Cortex of kidney (tissue), 1 donor: ENCODE data around the gene CDH9.
"Not testable (repeated sequence)": the region's sequence is repeated elsewhere in the genome, so short reads cannot be mapped to it uniquely, and the experiment has no call there.

ENCODE experiments used
- DNase-seq: peaks from one replicate; lab custom pipeline; 2025; lab: John Stamatoyannopoulos, UW

Gene CDH9

DNA sequence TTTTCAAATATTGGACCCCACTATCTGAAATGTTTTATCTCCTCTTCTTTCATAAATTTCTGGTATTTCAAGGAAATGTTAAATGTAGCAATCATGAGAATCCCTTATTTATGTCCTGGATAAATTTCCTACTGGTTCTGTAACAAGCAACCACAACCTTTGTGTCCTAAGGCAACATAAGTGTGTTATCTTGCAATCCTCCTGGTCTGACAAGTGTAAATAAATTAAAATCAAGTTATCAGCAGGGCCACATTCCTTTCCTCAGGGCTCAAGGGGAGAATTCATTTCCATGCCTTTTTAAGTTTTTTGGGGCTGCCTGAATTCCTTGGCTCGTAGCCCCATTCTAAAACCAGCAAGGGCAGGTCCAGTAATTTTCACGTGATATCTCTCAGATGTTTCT, 83.2 kb downstream of the CDH9 start:
- no peak for DNase-seq

DNA sequence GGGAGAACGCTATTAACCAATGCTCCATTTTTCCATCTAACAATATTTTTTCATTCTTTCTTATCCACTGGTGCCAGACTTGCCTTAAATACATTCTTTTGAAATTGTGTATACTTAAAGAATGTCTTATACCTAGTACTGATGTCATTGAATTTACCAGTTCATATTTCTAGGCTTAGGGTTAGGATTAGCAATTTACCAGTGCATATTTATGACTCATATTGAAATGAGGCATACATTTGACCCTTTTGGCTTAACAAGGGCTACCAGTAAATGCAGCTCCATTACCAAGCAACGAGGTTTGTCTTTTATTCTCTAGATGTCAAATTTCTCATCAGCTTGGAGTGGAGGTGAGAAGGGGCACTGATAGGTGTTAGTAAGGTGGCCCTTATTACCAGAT, 89.5 kb downstream of the CDH9 start:
- DNase-seq: no peak

DNA sequence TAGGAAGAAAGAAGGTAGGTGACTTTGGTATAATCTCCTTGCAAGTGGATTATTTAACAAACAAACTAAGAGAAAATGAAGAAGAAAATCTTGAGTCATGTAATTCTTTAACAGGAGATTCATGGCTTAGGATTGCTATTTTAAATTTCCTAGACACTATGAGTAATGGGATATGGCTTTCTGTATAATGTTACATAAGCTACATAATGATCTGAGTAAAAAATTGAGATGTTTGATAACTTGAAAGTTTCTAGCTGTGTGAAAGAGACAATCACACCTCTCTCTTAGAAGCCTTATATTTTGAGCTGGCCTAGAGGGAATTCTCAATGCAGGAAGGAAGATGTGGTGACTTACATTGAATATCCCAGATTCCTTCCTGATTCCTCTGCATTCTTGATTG, 92.5 kb downstream of the CDH9 start:
- no peak for DNase-seq

- no peak for DNase-seq
Observed at GRCh38 chr5:26942481-26942880, 95.9 kb downstream of the CDH9 start.

DNA sequence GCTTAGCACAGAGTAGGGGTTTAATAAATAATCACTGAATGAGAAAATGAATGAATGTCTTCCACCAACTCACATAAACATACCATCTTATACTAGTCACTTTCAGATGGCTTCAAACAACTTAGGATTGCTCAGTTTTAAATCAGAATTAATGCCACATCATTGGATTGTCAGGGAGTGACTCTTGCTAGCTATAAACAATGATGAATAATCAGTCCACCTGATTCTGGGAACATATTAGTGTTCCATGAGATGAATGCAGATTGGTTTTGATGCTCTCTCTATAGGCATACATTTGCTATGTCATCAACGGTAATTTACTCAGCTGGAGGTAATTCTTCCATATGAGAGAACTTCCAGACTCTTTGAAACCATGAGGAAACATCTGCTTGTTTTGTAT, 97.4 kb downstream of the CDH9 start:
- no peak for DNase-seq

DNA sequence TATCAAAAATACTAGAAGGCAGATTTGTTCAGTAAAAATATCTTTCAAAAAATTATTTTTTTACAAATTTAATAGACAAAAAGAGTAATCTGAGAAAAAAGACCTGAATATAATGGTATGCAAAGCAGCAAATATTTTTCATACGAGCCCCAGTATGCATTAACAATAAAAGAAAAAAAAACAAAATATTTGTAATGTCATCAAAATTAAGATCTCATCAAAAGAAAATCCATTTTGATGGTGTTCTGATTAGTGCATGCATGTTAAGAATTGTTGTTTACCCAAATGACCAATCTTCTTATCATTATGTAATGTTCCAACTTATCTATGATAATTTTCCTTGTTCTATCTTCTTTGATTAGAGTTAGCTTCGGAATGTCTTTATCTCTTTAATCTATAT, 106.1 kb downstream of the CDH9 start:
- DNase-seq: no peak

DNA sequence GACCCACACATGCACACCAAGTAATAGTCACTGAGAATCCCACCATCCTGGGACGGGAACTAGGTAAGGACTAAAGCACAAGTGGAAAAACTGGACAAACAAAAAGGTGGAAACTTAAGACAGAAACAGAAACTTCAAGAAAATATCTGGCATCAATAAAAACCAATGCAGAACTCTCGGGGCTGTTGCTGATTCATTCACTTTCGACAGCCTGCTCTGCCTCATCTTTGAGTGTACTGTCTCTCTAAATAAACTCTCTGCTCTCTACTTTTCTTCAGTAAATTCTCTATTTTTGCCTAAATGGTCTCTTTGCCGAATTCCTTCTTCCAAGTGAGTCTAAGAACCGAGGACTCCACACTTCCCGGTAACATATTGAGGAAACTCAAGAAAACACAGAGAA, 116.9 kb downstream of the CDH9 start:
- no peak for DNase-seq

- DNase-seq: no peak
Observed at GRCh38 chr5:26903469-26903868, 134.9 kb downstream of the CDH9 start.

DNA sequence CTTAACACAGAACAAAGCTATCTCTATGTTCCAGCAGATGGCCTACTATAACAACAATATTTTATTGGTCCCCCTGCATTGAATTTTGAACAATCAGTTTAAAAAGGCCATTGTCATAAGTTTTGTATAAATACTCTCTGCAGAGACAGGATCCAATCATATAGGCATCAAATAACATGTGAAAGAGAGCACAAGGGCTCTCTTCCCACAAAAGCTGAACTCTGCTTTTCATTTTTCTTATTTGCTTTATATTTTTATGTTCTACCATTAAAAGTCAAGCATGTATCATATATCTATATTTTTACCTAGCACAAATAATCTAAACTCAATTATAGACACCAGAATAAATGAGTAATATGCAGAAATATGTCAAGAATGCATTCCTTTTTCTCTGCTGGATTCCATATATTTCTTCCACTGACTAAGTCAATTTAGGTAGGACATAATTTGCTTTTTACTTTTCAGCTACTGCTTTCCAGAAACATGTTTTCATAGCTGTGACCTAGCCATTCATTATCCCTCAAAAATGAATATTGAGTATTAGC, 143.6 kb downstream of the CDH9 start:
- DNase-seq: no peak

DNA sequence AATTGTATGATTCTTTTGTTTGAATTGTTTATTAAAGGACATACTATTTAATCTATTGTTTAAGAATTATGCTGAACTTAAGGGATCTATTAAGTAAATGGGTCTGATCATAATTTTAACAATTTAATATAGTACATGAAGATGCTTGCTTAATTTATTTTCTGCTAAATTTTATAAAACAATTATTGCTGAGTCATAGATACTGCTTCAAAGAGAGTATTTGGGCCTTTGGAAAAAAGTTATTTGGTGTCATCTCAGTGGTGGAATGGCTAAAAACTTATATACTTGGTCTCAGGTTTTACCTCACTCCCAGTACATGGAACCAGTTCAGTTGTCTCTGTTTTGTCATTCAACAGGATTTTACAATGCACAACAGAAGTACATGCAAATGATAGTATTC, 145.3 kb downstream of the CDH9 start:
- DNase-seq: no peak

GRCh38 chr5:26889815-26890214, 148.6 kb downstream of the CDH9 start:
- no peak for DNase-seq

GRCh38 chr5:26884481-26884880, 153.9 kb downstream of the CDH9 start:
- DNase-seq: no peak

- no peak for DNase-seq
Observed at GRCh38 chr5:26883375-26883774, 155.0 kb downstream of the CDH9 start.

GRCh38 chr5:26881901-26882300, 156.5 kb downstream of the CDH9 start:
- no peak for DNase-seq

GRCh38 chr5:26877154-26877553, 161.2 kb downstream of the CDH9 start:
- DNase-seq: no peak

- no peak for DNase-seq
Observed at GRCh38 chr5:26872337-26872736, 166.0 kb downstream of the CDH9 start.

DNA sequence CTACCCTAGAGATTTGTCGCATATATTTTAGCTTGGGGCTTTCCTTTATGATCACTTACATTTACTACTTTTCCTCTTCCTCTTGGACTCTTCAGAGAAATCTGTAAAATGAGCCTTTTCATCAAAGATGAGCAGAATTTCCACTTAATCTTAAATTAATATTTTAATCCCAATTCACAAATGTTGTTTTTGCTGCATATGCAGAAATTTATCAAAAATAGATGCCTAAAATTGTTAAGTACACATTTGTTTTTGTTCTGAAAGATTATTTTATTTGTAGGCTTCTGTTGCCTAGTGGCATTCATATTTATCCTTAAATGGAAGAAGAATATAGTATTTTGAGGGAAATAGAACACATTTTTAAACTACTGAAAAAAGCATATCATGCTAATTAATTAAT, 168.6 kb downstream of the CDH9 start:
- no peak for DNase-seq

DNA sequence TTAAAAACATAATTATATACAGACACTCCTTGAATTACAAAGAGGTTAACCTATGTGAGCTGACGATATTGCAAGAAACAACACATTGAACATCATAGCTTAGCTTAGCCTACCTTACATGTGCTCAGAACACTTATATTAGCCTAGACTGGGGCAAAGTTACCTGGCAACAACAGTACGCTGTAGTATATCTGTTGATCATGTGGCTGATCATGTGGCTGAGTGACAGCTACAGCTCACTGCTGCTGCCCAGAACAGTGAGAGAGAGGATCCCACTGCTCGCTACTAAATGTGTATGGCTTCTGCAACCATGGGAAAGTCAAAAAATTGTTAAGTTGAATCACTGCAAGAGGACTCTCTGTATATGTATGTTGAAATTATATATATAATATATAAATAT, 169.9 kb downstream of the CDH9 start:
- DNase-seq: no peak

- no peak for DNase-seq
Observed at GRCh38 chr5:26864061-26864460, 174.3 kb downstream of the CDH9 start.

DNA sequence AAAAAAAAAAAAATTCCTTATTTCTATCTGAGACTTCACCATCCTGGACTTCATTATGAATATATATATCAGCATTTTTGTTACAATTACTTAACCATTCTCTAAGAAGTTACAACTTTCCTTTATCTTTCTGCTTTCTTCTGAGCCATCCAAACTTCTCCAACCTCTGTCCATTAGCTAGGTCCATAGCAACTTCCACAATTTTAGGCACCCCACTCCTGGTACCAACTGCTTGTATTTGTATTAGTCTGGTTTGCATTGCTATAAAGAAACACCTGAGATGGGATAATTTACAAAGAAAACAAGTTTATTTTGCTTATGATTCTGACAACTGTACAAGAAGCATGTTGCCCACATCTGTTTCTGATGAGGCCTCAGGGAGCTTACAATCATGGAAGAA, 182.1 kb downstream of the CDH9 start:
- DNase-seq: no peak

DNA sequence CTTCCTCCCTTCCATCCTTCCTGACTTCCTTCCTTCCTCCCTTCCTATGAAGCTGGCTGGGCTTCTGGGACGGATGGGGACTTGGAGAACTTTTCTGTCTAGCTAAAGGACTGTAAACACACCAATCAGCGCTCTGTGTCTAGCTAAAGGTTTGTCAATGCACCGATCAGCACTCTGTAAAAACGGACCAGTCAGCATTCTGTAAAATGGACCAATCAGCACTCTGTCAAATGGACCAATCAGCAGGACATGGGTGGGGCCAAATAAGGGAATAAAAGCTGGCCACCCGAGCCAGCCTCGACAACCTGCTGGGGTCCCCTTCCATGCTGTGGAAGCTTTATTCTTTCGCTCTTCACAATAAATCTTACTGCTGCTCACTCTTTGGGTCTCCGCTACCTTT, 185.9 kb downstream of the CDH9 start:
- DNase-seq: not testable (repeated sequence)

- no peak for DNase-seq
Observed at GRCh38 chr5:26847041-26847736, 191.2 kb downstream of the CDH9 start.

DNA sequence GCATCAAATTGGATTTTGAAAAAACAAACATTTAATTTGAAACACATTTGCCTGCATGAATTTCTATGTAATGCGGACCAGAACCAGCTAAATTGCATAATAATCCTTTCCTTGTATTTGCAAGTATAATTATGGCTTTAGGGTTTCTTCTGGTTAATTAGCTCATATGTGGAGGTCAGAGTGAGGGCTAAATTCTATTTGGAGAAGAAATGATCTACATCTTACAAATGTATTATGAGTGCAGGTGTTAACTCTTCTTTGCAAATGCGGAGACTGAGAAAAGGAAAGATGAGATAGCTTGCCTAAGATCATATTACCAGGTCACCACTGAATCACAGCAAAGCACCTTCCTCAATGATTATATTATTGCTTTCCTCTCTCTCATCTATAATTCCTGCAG, 194.7 kb downstream of the CDH9 start:
- no peak for DNase-seq

DNA sequence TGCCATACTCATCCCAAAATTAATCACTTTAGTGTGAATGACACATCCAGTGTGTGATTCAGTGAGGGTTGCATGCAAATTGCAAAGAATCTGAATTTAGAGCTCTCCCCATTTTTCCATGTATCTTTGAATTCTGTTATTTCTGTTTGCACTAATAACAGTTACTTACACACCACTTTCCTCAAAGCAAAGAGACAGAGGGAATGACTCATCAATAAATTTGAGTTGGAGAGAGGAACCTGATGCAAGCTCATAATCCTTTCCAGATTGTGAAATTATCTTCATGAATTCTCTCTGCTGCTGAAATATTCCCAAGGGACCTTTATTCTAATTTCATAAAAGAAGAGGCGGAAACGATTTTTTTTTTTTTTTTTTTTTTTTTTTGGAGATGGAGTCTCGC, 204.8 kb downstream of the CDH9 start:
- no peak for DNase-seq
